Left cardiac atrium (tissue), 4 donors: ENCODE results near the gene PADI1. TPM values are rescaled to one million over a fixed set of nuclear protein-coding genes. Genes with fewer than 3 reads are reported as not detected.
"Not testable (repeated sequence)": the region's sequence is repeated elsewhere in the genome, so short reads cannot be mapped to it uniquely, and the experiment has no call there.

ENCODE experiments used
- ATAC-seq, 2 donors: fragments of 200-7000 bp; cut with Tn5 transposase; one replicate each; pipeline ENCODE4 v1.9.1; 2020; ENCODE audit warnings: mild to moderate bottlenecking in 2 of 2, moderate library complexity in 2 of 2
- DNase-seq: peaks from one replicate; pipeline ENCODE4 v3.0.0-alpha.2; 2020
- intact Hi-C, 2 donors: fragments of 100-400 bp; cut with DNase I; formaldehyde crosslinking; loops; one replicate each; pipeline versions ENCODE4 v1.14.1 to v1.15.1; 2022 to 2023
- total RNA-seq, 2 donors: library from RNA; stranded (reverse); fragmentation: NEBNext Ultra II Directional; extraction: Animal tissue kit (Norgen Biotek cat#: 25700); gene quantifications; one replicate each; pipeline ENCODE4 v1.2.1, GENCODE V29; 2021
- donor health status: DM: no; HTN: yes; CAD: no.
- donor health status: DM: no; HTN: yes; CAD: no; lungs with severe emphysema.
- donor health status: DM: yes; HTN: yes; CAD: no.
- donor health status: Dilated cardiomyopathy.

Gene PADI1
- total RNA-seq, 2 donors from 2014 or later = not detected

DNA sequence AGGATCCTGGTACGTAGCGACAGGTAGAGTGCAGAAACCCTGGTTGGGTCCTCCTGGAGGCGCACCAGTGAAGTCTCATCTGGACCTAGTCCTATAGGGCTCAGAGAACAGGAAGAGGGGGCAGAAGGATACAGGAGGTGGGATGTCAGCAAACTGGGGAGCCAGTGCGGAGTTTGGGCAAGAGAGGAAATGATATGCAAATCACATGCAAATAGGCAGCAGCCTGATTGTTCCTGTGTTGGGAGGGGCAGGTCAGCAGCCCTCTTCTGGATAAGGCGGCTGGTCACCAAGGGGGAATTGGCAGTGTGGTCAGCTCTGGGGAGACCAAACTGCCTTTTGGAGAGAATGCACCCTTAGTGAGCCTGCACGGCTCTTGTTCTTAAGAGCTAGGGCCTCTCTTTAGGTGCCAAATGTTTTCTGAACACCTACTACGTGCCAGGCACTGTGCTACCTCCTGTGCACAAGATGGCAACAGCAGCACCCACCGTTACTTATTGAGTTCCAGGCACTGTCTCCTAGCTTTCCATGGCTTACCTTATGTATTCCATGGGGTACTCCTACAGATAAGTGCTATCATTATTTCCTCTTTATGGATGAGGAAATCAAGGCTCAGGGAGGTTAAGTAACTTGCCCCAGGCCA is 25.9 kb downstream of the PADI1 start:
- intact Hi-C loops = loop anchor here in 1 of 2 donors (10.0 kb wide), 1 partner anchor 166 kb away; no protein-coding TSS in a partner anchor
- DNase-seq = no peak

DNA sequence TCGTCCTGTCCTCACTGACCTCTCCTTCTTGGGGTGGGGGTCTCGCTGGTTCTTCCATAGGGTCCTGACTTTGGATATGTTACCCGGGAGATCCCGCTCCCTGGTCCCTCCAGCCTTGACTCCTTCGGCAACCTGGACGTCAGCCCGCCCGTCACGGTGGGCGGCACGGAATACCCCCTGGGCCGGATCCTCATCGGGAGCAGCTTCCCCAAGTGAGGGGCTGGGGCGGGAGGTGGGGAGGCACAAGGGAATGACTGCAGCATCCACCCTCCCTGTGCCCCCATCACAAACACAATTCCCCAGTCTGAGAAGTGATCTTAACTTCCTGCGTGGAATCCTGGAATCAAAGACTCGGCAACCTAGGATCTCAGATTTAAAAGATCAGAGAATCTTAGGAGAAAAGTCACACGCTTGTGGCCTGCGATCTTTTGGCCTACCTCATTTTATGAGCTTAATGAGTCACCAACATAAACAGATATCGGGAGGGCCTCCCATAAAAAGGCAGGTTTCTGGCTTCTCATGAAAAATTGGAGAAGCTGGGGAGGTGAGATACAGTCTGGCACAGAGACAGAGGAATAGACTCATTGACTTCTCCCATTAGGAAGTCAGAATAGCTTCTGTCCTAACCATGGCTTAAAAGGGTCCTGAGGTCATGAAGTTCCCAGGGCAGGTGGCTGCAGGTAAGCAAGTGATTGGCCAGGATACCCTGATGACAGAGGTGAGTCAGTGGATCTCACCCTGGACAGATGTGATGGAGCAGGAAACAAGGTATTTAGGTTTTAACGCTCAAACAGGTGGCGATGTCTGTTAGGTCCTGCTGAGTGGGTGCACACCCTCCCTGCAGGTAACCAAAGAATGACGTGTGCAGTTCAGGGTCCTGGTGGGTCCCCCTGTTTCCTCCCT is 28.1 kb downstream of the PADI1 start:
- peak in 1 of 2 donors; percentile 57 for ATAC-seq
- DNase-seq = no peak
- intact Hi-C loops = loop anchor here in 1 of 2 donors (10.0 kb wide), 1 partner anchor 168 kb away; no protein-coding TSS in a partner anchor

More for the DNA sequence above, 25.9 kb downstream of the PADI1 start:
- no peak for ATAC-seq

DNA sequence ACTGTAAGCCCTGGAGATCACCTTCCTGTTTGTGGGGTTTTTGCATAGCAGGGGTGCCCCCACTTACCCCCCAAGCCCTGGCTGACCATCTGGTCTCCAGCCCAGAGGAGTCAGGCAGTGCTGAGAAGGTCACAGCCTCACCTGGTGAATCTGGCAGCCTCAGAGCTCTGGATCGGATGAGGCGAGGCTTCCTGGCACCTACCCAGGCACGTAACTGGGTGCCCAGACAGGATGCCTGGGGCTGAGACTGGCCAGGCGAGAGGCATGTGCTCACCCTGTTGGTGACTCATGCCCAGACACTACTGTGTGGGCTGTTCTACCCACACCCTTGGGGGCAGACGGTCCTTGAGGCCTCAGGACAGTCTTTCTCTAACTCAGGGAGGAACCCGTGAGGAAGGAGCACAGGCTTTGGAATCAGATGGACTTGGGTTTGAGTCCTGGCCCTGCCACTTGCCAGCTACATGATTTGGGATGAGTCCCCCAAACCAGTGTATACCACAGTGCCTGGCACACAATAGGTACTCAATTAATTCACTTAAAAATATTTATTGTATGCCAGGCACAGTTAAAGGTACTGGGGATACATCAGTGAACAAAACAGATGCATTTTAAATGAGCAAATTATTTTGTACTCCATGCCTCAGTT is 28.9 kb downstream of the PADI1 start:
- DNase-seq (no peak), ATAC-seq (peak; percentile 73 to 91)
- intact Hi-C loops = loop anchor here (2.0 to 10.0 kb wide), 2 partner anchors 169 to 173 kb away; no protein-coding TSS in a partner anchor

DNA sequence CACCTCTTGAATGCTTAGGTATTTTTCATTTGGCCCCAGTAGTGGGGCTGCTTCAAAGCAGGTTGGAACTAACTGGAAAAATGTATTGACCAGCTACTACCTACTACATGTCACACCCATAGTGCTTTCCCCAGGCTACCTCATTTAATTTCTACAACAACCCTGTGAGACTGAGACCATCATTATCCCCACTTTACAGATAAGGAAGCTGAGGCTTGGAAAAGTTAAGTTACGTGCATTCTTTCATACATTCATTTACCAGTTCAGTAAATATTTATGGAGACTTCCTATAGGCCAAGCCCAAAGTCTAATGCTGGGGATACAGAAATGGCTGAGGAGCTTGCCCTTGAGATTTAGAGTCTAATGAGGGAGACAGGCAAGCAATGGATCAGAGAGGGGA is 29.5 kb downstream of the PADI1 start:
- ATAC-seq (no peak), DNase-seq (no peak)
- intact Hi-C loops = loop anchor here (2.0 to 10.0 kb wide), 2 partner anchors 170 to 174 kb away; no protein-coding TSS in a partner anchor

DNA sequence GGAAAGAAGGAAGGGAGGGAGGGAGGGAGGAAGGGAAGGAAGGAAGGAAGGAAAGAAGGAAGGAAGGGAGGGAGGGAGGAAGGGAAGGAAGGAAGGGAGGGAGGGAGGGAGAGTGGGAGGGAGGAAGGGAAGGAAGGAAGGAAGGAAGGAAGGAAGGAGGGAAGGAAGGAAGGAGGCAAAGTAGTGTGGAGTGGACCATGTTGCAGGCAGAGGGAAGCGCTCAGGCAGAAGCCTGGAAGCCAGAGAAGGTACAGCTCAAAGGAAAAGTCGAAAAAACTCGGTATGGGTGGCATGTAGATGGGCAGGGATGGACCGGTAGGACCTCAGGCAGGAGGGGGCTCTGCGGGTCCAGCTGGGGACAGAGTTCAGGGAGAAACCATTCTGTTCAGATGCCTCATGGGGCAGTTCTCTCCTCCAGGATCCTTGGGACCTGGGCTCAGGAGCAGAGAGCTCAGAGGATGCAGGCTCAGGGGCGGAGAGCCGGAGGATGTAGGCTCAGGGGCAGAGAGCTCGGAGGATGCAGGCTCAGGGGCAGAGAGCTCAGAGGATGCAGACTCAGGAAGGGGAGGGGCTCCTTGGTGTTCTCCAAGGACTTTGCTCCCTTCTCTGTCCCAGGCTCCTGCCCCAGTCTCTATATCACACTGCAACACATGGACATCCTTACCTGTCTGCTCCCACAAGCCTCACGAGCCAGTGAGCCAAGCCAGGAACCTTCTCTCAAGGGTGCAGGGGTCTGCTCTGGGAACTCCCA is 30.4 kb downstream of the PADI1 start:
- no peak for ATAC-seq
- intact Hi-C loops = loop anchor here (2.0 to 10.0 kb wide), 2 partner anchors 171 to 175 kb away; no protein-coding TSS in a partner anchor

DNA sequence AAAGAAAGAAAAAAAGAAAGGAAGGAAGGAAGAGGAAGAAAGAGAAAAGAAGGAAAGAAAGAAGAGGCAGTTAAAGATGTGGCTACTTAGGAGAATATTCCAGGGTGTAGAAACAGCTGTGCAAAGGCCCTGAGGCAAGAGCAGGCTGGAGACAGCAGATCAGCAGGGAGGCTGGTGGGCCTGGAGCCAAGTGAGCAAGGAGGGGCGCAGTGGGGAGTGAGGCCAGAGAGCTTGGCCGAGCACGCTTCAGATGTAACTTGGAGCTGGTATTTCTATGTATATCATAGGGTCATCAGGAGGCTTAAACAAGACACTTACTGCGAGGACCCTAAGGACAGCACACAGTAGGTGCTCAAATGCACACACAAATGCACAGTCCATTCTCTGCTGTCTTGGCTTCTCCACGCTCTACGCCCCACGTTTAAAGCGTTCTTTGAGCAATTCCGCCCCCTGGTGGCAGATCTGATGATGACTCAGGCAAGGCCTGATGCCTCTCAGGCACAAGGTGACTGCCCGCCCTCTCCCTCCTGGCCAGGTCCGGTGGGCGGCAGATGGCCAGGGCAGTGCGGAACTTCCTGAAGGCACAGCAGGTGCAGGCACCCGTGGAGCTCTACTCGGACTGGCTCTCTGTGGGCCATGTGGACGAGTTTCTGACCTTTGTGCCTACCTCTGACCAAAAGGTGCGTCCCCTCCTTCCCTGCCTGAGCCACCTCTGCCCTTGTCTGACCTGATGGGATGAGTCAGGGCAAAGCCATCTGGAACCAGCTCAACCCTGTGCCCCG is 32.0 kb downstream of the PADI1 start:
- DNase-seq = peak; percentile 88
- intact Hi-C loops = loop anchor here (1.0 to 10.0 kb wide), 2 partner anchors 112 to 172 kb away; no protein-coding TSS in a partner anchor
- peak; percentile 77 to 79 for ATAC-seq

More for the DNA sequence above, 30.4 kb downstream of the PADI1 start:
- no peak for DNase-seq

DNA sequence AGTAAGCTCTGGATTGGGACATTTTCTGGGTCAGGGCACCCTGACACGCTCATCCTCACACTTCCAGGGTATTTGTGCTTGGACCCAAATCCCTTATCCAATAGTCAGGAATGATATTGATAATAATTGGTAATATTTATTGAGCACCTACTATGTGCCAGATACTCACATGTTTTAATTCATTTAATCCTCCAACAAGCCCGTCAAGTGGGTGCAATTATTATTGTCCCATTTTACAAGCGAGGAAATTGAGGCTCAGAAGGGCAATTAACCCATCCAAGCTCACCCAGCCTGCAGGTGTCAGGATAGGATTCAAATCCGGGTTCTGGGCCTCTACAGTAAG is 32.6 kb downstream of the PADI1 start:
- DNase-seq (no peak), ATAC-seq (no peak)
- intact Hi-C loops = loop anchor here (1.0 to 10.0 kb wide), 2 partner anchors 112 to 173 kb away; no protein-coding TSS in a partner anchor

DNA sequence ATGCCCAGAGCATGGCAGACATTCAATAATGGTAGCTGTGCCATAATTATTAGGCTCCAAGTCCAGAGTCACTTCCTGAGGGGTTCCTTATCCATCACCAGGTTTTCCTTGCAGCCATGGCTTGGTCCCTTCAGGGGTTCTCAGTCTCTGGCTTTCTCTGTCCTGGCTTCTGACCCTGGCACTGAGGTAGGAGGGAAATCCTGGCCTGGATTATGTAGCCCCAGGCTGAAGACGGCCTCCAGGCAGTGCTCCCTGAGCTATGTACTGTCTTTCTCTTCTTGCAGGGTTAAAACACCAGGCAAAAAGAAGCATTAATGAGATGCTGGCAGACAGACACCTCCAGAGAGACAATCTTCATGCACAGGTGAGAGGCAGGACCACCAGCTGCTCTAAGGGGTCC is 34.5 kb downstream of the PADI1 start:
- intact Hi-C loops = loop anchor here in 1 of 2 donors (2.0 to 10.0 kb wide), 2 partner anchors 115 to 175 kb away; no protein-coding TSS in a partner anchor
- ATAC-seq = peak; percentile 45 to 71
- DNase-seq = no peak

DNA sequence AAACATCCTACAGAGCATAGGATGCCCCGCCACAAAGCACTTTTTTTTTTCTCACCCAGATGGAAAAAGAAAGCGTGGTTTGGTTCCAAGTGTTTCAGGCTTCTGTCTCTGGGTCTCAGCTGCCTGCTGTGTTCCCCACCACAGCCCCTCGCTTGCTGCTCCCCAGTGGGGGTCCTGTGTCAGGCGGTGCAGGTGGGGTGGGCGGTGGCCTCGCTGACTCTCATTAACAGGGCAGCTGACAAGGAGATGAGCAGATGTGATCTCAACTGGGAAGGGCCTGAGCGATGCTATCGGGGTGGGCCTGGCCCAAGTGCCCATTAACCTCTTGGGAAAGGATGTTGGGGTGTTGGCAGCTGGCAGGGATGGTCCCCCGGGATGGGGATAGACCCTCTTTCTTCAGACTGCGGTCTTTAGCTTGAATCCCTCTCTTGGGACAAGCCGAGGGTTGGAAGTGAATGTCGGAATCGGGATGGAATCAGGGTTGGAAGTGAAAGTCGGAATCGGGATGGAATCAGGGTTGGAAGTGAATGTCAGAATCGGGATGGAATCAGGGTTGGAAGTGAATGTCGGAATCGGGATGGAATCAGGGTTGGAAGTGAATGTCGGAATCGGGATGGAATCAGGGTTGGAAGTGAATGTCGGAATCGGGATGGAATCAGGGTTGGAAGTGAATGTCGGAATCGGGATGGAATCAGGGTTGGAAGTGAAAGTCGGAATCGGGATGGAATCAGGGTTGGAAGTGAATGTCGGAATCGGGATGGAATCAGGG is 36.3 kb downstream of the PADI1 start:
- ATAC-seq, DNase-seq, intact Hi-C loops: not testable (repeated sequence)

DNA sequence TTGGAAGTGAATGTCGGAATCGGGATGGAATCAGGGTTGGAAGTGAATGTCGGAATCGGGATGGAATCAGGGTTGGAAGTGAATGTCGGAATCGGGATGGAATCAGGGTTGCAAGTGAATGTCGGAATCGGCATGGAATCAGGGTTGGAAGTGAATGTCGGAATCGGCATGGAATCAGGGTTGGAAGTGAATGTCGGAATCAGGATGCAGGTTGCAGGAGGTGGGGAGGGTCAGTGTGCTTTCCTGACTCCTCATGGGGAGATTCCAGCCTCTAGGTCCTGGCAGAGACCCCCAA is 36.8 kb downstream of the PADI1 start:
- DNase-seq, ATAC-seq, intact Hi-C loops: not testable (repeated sequence)

DNA sequence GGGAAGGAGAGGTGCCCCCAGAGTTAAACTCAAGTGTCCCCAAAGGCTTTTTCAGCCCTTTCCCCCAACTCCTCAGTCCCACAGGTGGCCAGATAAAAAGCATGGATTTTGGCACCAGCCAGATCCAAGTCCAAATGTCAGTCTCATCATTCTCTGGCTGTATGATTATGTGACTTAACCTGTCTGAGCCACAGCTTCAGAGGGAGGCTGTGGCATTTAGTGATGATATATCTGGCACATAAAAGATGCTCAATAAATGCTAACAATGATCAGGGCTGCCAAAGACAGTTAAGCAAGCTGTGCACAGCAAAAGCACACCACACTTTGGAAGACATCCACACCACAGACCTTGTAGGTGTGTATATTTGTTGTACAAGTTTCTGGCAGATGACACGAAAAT is 38.3 kb downstream of the PADI1 start:
- ATAC-seq = no peak
- no peak for DNase-seq
- intact Hi-C loops = no loop called here

DNA sequence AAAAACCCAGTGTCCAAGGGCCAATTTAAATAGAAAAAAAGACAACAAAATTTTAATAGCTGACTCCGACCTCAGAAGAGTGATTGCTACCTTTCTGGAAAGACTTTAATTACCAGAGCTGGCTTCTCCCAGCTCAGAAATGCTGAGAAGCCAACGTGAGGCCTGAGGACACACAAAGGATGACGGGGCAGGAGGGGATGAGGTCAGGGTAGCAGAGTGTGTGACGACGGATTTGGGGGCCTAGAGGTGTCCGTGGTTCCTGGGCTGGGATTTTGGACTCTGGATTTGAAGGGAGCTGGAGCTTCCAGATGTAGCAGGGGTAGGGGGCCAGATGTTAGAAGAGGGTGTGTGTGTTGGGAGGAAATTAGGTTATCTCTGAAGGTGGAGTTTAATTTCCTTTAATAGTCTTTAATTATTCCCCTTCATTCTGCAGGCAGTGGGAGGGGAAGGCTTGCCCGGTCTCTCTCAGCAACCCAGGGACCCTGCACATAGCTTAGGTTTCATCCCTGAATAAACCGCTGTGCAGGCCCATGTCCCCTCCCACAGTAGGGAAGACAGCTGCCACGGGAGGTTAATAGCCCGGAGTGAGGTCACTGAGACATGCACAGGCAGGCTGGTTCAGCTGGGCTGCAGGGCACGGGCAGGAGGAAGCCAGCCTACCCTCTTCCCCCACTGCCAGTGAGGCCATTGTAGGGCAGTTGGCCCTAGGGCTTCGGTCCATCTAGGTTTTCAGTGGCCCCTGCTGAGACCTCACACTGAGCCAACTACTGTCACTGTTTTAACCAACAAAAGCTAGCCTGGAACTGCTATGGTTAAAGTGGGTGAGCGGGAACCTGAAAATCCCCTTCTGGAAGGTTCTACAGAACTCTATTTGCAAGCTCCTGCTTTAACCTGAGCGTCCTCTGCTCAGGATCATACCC is 40.2 kb downstream of the PADI1 start:
- no peak for DNase-seq
- ATAC-seq = no peak
- intact Hi-C loops = no loop called here

DNA sequence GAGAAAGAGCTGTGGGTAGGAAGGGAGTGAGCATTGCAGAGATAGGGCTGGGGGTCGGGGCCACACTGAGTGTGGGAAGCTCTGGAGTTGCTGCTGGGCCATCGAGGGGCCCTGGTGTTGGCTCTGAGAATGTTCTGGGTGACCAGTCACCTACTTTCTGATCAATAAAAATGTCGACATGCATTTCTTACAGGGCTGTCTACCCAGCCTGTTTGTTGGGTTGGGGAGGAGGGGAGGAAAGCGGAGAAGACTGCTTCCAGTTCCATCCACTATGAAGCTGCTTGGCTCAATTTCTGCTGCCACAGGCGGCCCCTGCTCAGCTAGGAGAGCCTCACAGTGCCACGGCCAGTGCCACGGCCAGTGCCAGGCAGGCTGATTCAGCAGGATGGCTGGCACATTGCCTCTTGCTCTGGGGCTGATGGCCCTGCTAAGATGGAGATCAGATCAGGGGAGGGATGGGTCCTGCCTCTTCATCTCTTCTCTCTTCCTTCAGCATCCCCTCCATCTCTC is 40.9 kb downstream of the PADI1 start:
- ATAC-seq (no peak), DNase-seq (no peak)
- intact Hi-C loops = no loop called here

DNA sequence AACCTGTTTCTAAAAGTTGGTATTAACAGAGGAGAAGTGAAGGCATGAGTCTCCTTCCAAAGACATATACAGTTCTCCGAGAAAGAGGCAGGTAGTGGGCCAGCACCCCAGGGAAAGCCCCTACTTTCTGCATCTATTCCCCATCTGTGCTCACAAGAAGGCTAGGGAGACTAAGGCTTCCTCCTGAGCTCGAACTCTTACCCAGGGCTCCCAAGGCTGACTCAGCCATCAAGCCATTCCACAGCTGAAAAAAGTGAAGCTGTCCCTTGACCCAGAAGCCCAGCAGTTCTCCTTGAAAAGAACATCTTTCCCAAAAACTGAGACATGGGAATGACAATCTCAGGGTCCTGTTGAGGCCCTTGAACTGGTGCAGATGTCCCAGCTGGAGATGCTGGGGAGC is 42.0 kb downstream of the PADI1 start:
- no peak for DNase-seq
- intact Hi-C loops = no loop called here
- ATAC-seq = no peak

DNA sequence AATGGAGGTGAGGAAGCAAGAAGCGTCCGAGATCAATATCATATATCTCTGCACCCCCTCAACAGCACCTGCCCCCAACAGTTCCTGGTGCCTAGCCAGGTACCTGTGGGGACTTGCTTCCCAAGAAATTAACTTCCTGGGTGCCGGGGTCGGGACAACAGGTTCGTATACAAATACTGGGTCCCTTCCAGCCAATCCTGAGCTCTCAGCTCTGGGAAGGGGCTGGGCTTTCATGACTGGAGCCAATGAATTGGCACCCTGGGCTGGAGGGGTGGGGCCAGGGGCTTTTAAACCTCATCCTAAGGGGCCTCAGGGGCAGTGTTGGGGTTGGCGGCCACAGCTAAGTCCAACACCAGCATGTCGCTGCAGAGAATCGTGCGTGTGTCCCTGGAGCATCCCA is 43.9 kb downstream of the PADI1 start, which contains the start of gene PADI3:
Gene PADI3, plus strand, starts transcription at position 318 of the 400 bp plus-strand sequence. Its CDS starts 40 bp downstream, at position 358.
- ATAC-seq = no peak
- intact Hi-C loops = no loop called here
- DNase-seq = no peak

DNA sequence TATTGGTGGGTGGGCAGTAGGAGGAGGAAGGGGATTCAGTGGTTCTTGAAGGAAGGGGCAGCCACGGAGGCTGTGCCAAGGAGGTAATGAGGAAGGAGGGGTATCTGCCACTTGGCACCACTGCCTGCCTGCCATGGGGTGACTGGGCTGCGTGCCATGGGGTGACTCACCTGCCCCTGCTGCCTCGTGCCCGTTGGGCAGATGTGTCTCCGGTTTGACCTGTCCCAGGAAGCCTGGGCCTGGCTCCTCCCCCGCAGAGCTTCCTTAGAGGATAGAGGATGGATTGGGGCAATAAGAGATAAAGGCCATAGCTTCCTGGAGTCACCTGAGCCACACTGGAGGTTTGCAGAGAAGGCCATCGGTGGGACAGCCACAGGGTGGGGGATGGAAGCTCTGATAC is 45.7 kb downstream of the PADI1 start:
- intact Hi-C loops = no loop called here
- ATAC-seq (no peak), DNase-seq (no peak)
